ENCODE results near the gene ELFN2.
"Not testable (repeated sequence)": the region's sequence is repeated elsewhere in the genome, so short reads cannot be mapped to it uniquely, and the experiment has no call there.

The ELFN2 gene

DNA sequence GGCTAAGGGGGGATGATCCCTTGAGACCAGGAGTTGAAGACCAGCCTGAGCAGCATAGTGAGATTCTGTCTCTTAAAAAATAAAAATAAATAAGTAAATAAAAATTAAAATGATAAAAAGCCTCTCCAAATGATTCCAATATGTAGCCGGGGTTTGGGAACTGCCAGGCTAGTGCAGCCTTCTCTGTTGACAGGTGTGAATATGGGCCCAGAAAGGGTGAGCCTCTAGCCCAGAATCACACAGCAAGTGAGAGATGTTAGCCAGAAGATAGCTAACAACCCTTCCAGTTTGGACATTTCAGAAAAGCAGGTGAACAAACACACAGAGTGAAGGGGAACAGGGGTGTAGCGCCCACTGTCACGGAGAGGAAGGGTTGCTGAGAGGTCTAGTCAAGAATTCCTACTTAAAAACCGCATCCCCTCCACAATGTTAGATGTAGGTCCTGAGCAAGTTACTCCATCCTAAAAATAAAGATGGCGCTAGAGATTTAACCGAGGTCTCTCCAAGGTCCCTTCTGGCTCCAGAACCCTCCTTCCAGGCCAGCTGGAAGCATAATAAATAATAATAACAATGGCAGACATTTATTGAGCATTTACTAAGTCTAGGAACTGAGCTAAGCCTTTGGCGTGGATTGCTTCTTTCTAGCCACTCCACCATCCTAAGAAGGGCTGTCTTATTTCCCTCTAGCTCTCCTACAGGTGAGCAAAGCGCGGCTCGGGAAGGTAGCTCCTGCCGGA lies 93.4 kb downstream of the ELFN2 start:
- TF ChIP-seq, protein P1, sequence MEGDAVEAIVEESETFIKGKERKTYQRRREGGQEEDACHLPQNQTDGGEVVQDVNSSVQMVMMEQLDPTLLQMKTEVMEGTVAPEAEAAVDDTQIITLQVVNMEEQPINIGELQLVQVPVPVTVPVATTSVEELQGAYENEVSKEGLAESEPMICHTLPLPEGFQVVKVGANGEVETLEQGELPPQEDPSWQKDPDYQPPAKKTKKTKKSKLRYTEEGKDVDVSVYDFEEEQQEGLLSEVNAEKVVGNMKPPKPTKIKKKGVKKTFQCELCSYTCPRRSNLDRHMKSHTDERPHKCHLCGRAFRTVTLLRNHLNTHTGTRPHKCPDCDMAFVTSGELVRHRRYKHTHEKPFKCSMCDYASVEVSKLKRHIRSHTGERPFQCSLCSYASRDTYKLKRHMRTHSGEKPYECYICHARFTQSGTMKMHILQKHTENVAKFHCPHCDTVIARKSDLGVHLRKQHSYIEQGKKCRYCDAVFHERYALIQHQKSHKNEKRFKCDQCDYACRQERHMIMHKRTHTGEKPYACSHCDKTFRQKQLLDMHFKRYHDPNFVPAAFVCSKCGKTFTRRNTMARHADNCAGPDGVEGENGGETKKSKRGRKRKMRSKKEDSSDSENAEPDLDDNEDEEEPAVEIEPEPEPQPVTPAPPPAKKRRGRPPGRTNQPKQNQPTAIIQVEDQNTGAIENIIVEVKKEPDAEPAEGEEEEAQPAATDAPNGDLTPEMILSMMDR (conservative IDR thresholded peaks at IDR 0.05; ENCODE audit: low read depth, low read length), result no peak
- no peak overlapping the region for H3K4me3 ChIP-seq (ENCODE audit: low read depth, low read length)
- DNase-seq (ENCODE audit: low read depth), result no peak

- TF ChIP-seq, protein P1 (conservative IDR thresholded peaks at IDR 0.05; ENCODE audit: low read depth, low read length), result peak; percentile 23
Measured at GRCh38 chr22:37331856-37332536, 95.3 kb downstream of the ELFN2 start.

DNA sequence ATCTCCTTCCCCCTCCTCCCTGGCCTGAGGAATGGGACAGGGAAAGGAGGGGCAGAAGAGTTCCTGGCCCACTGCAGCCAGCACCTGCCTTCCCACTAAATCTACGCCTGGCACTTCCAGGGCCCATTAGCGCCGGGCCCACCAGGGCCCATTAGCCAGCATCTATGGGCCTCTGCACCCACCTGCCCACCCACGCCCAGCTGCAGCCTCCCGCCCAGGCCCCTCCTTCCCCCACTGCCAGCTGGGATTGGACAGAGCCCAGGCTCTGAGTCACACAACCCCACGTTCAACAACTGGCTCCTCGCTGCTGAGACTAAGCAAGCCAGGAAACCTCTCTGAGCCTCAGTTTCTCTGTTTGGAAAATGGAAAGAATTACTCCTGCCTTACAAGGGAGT lies 96.2 kb downstream of the ELFN2 start:
- peak; percentile 63 for DNase-seq (ENCODE audit: low read depth)
- TF ChIP-seq, protein P1 (conservative IDR thresholded peaks at IDR 0.05; ENCODE audit: low read depth, low read length), result no peak
- H3K4me3 ChIP-seq (ENCODE audit: low read depth, low read length), result no peak overlapping the region

More at GRCh38 chr22:37331856-37332536, 95.3 kb downstream of the ELFN2 start:
- no peak for DNase-seq (ENCODE audit: low read depth)
- no peak overlapping the region for H3K4me3 ChIP-seq (ENCODE audit: low read depth, low read length)

GRCh38 chr22:37330200-37331033 lies 96.9 kb downstream of the ELFN2 start:
- H3K4me3 ChIP-seq (ENCODE audit: low read depth, low read length), result no peak overlapping the region
- DNase-seq (ENCODE audit: low read depth), result peak; percentile 93
- TF ChIP-seq, protein P1 (conservative IDR thresholded peaks at IDR 0.05; ENCODE audit: low read depth, low read length), result peak; percentile 50

GRCh38 chr22:37329238-37330140 lies 97.8 kb downstream of the ELFN2 start:
- no peak for DNase-seq (ENCODE audit: low read depth)
- TF ChIP-seq, protein P1 (conservative IDR thresholded peaks at IDR 0.05; ENCODE audit: low read depth, low read length), result no peak
- H3K4me3 ChIP-seq (ENCODE audit: low read depth, low read length), result no peak overlapping the region

GRCh38 chr22:37328538-37329237 lies 98.6 kb downstream of the ELFN2 start:
- H3K4me3 ChIP-seq (ENCODE audit: low read depth, low read length); DNase-seq (ENCODE audit: low read depth): not testable (repeated sequence)

All from choroid plexus epithelial cell (primary cell).